ENCODE measurements around the gene PARD6G. TPM values are rescaled to one million over a fixed set of nuclear protein-coding genes. Genes with fewer than 3 reads are reported as not detected.

The PARD6G gene
- total RNA-seq, 4 donors from 2014 or later: 4.6 to 15.9 (median 11.9) TPM

DNA sequence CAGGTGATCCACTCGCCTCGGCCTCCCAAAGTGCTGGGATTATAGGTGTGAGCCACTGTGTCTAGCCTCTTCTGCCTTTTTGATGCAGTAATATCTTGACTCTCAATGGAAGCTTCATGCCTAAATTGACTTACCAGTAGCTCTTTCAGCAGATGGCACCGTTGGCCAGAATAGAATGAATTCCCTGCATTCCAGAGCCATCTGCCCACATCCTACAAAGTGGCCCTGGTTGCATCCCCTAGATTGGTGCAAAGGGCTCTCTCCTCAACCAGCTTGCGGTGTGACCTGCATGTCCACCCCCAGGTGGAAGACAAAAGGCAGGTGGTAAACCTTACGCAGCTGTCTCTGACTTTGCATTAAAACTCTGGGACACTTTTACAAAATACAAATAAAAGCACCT, 4.4 kb upstream of the PARD6G start:
- Histone ChIP-seq H3K4me1 (no peaks in the 10 kb centered on the region), H3K27ac (no peak overlapping the region), H3K9me3 (no peaks in the 10 kb centered on the region), H3K27me3 (no peaks in the 10 kb centered on the region), H3K4me3 (no peak overlapping the region), H3K36me3 (no peaks in the 10 kb centered on the region)
- intact Hi-C loops (cut with DNase I; ENCODE audit: low total_unique reads): no loop called here
- DNase-seq: no peak
- TF ChIP-seq, protein P1, sequence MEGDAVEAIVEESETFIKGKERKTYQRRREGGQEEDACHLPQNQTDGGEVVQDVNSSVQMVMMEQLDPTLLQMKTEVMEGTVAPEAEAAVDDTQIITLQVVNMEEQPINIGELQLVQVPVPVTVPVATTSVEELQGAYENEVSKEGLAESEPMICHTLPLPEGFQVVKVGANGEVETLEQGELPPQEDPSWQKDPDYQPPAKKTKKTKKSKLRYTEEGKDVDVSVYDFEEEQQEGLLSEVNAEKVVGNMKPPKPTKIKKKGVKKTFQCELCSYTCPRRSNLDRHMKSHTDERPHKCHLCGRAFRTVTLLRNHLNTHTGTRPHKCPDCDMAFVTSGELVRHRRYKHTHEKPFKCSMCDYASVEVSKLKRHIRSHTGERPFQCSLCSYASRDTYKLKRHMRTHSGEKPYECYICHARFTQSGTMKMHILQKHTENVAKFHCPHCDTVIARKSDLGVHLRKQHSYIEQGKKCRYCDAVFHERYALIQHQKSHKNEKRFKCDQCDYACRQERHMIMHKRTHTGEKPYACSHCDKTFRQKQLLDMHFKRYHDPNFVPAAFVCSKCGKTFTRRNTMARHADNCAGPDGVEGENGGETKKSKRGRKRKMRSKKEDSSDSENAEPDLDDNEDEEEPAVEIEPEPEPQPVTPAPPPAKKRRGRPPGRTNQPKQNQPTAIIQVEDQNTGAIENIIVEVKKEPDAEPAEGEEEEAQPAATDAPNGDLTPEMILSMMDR (IDR thresholded peaks at IDR 0.05): no peak
- no peak for TF ChIP-seq POLR2A (IDR thresholded peaks at IDR 0.05)

DNA sequence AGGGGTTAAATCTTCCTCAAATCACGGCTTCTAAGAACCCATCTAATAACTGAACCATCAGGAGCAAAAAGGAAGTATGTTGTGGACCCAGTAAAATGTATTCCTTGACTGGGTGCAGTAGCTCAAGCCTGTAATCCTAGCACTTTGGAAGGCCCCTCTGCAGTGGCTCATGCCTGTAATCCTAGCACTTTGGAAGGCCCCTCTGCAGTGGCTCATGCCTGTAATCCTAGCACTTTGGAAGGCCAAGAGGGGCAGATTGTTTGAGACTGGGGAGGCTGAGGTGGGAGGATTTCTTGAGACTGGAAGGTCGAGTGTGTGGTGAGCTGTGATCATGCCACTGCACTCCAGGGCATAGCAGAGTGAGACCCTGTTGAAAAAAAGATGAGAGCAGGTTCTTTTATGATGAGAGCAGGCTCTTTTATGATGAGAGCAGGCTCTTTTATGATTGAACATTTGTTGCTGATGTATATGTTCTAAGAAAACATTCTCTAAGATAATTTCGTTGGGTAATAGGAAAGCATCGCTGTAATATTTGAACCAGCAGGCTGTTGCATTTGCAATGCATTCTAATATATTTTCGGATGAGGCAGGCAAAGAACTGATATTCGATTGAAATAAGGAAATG, 3.5 kb upstream of the PARD6G start:
- intact Hi-C loops (cut with DNase I; ENCODE audit: low total_unique reads): no loop called here
- H3K9me3 ChIP-seq: no peaks in the 10 kb centered on the region
- no peaks in the 10 kb centered on the region for H3K27me3 ChIP-seq
- H3K4me3 ChIP-seq: no peak overlapping the region
- TF ChIP-seq, protein P1 (IDR thresholded peaks at IDR 0.05): no peak
- TF ChIP-seq POLR2A (IDR thresholded peaks at IDR 0.05): no peak
- DNase-seq: no peak
- H3K4me1 ChIP-seq: no peaks in the 10 kb centered on the region
- no peak overlapping the region for H3K27ac ChIP-seq
- H3K36me3 ChIP-seq: no peaks in the 10 kb centered on the region

DNA sequence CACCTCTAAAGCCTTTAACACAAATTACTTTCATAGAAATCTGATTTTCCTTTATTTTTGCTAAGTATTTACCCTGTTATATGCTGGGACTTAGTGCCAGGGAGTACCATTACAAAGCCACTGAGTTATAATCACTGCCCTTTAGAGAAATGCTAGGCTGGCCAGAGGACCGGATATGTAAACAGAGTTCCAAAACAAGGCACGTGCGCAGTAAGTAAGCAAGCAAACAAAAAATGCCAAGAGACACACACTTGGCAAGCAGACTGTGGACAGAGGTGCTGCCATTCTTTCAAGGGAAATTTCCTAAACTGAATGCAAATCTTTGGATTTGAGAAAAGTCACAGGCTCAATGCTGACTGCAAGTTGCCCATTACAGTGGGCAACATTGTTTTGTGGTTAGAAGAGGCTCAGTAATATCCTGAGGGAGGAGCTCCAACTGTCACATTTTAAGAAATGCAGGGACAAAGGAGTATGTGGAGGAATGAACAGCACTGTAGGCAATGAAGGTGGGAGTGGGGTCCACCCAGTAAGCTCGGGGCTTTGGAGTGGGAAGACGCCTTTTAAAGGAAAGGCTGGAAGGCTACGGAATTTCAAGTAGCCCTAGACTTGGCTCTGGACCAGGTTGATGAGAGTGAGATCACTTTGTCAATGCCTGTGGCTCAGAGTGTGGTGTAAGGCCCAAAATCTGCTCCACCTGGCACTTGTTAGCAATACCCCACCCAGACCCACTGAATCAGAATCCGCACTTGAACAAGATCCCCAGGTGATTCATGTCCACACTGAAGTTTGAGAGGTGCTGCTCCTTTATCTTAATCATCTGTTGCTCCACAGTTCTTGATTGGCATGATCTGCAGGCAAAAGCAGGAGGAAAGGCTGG, 2.1 kb upstream of the PARD6G start:
- Histone ChIP-seq H3K4me3 (no peak overlapping the region), H3K27ac (no peak overlapping the region), H3K27me3 (no peaks in the 10 kb centered on the region), H3K9me3 (no peaks in the 10 kb centered on the region), H3K4me1 (no peaks in the 10 kb centered on the region), H3K36me3 (no peaks in the 10 kb centered on the region)
- intact Hi-C loops (cut with DNase I; ENCODE audit: low total_unique reads): no loop called here
- no peak for TF ChIP-seq POLR2A (IDR thresholded peaks at IDR 0.05)
- TF ChIP-seq, protein P1 (IDR thresholded peaks at IDR 0.05): no peak
- no peak for DNase-seq

DNA sequence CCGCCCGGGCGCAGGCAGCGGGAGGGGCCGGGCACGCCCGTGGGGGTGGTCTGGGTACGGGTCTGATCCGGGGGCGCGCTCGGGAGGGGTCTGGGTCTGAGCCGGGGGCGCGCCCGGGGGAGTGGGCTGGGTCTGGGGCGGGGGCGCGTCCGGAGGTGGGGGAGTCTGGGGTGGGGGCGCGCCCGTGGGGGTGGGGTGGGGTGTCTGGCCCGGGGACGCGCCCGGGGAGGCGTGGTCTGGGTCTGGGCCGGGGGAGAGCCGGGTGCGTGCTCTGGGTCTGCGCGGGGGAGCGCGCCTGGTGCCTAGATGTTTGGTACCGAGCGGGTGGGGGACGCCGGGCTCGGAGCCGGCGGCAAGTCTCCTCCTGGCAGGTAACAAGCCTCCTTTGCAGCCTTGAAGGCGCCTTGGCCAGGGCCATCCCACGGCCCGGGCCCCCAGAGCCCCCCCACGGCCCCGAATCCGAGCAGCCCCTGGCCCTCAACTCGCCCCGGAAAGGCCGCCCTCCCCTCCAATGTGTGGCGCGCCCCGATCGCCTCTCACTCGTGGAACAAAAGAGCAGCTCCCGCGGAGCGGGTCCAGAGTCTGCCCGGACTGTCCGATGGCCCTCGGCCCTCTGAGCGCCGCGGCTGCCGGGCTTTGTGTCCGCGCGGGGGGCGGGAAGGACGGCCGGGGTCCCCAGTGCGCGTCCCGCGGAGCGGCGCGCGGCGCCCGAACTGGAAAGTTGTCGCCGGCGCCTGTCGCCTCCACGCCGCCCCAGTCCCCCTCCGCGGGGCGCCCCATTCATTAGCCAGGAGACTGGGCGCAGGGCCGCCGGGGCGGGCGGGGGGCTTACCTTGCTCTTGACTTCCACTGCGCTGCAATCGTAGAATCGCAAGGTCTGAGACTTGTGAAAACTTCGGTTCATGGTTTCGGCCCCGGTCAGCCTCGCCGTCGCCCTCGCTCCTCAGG, 595 bp downstream of the PARD6G start:
- Histone ChIP-seq H3K9me3 (no peaks in the 10 kb centered on the region), H3K36me3 (no peaks in the 10 kb centered on the region), H3K27ac (peak overlapping the region; percentile 64 to 73), H3K4me3 (peak overlapping the region; percentile 61 to 62), H3K4me1 (no peaks in the 10 kb centered on the region), H3K27me3 (no peaks in the 10 kb centered on the region)
- TF ChIP-seq, protein P1 (IDR thresholded peaks at IDR 0.05): no peak
- no peak for TF ChIP-seq POLR2A (IDR thresholded peaks at IDR 0.05)
- intact Hi-C loops (cut with DNase I; ENCODE audit: low total_unique reads): no loop called here
- peak; percentile 25 to 42 for DNase-seq
